ENCODE results near the gene ETV4. TPM values are rescaled to one million over a fixed set of nuclear protein-coding genes. Genes with fewer than 3 reads are reported as not detected.

ETV4 gene
- total and polyA plus RNA-seq, 2 of the 13 experiments (the other 11 are each of a cell fraction or from before 2014, with no cell fraction given), result 128 to 330 TPM

DNA sequence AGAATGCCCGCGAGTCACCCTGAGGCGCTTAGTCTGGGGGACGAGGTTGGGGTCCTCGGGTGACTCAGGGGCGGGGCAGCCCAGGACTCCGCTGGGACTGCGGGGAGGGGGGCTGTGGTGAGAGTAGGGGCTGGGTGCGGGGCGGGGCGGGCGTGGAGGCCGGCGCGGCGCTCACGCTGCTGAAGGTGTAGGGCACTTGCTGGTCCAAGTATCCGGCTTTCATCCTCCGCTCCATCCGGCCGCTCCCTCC is 832 bp downstream of the ETV4 start:
- Histone ChIP-seq H3K27ac (ENCODE audit: extremely low read length, insufficient read depth, low read length) (peak overlapping the region; percentile 100), H3K9me3 (ENCODE audit: low read length) (no peaks in the 10 kb centered on the region), H4K20me1 (ENCODE audit: insufficient read depth, low read length) (peaks cover 8% of the 10 kb centered on the region; the same call in 1 of the 2 replicates), H3K36me3 (replicated peaks in 1 of 2; ENCODE audit: control insufficient read depth in 1 of 2, insufficient read depth in 2 of 2, low read length in 2 of 2) (peaks cover 2 to 23% of the 10 kb centered on the region in 2 experiments), H2AFZ (ENCODE audit: low read length) (no peak overlapping the region), H3K9ac (ENCODE audit: insufficient read depth, low read depth, low read length) (peak overlapping the region; percentile 100), H3K79me2 (ENCODE audit: insufficient read depth, low read length) (peaks cover 52% of the 10 kb centered on the region), H3K4me2 (ENCODE audit: low read depth, low read length) (peak overlapping the region; percentile 98), H3K4me3 (replicated peaks in 1 of 3; ENCODE audit: insufficient read depth in 1 of 3, low read depth in 2 of 3, low read length in 3 of 3) (peak overlapping the region; percentile 84 to 89 (median 87)), H3K27me3 (ENCODE audit: control insufficient read depth in 1 of 2, insufficient read depth in 2 of 2, low read length in 2 of 2) (peaks cover 0 to 7% of the 10 kb centered on the region in 2 experiments; a peak in 1 of 5 replicates), H3K4me1 (ENCODE audit: insufficient read depth, low read length) (peaks cover 76% of the 10 kb centered on the region)
- BruUV-seq (replicated peaks), result no TSS peak
- ATAC-seq (peak; percentile 65), DNase-seq (ENCODE audit: low spot score) (no peak), FAIRE-seq (no peak)
- intact Hi-C loops (cut with micrococcal nuclease; ENCODE audit: unreplicated experiment), result loop anchor here (2.0 kb wide), 1 partner anchor 13 kb away; no protein-coding TSS in a partner anchor
- POLR2A ChIA-PET, result interaction anchor here (0.6 to 28.7 kb wide), 23 partner anchors 10 to 234 kb away, joined by 3 to 1546 read pairs (median 4); partner anchors contain the start of genes ARL4D, DHX8 and DUSP3
- in situ Hi-C loops (cut with HindIII; ENCODE audit: extremely low pct_ligation_motif_present, low pct_unique_long_range_greater_than_20kb), result no loop called here
- CTCF ChIA-PET (ENCODE audit: low intra/inter-chr PET ratio, low total read pairs), result interaction anchor here (1.2 to 1.5 kb wide), 2 partner anchors 25 kb away, joined by 3 to 5 read pairs; no protein-coding TSS in a partner anchor
- under 1% methylated on average over 19 of the region's 21 CpGs for WGBS (ENCODE audit: low lambda C conversion rate)
- TF ChIP-seq HNRNPLL (IDR thresholded peaks at IDR 0.05; ENCODE audit: low read depth, low read length, poor library complexity, severe bottlenecking) (peak; percentile 47), HDAC1 (CRISPR knock-in tag; IDR thresholded peaks at IDR 0.05) (no peak), ZBTB7A (CRISPR knock-in tag; IDR thresholded peaks at IDR 0.05) (no peak; the same call in none of the 2 replicates), KDM4B (CRISPR knock-in tag; IDR thresholded peaks at IDR 0.05) (peak; percentile 98; the same call in 1 of the 2 replicates), CHD2 (IDR thresholded peaks at IDR 0.05; ENCODE audit: low read depth, low read length) (no peak), NFYC (CRISPR knock-in tag; IDR thresholded peaks at IDR 0.05) (no peak), RFX1 (IDR thresholded peaks at IDR 0.05) (no peak), ZKSCAN5 (CRISPR knock-in tag; IDR thresholded peaks at IDR 0.05) (no peak), SNAPC2 (CRISPR knock-in tag; IDR thresholded peaks at IDR 0.05) (no peak; the same call in 1 of the 2 replicates), ZNF644 (CRISPR knock-in tag; IDR thresholded peaks at IDR 0.05; ENCODE audit: low read depth) (no peak)
- TF ChIP-seq, protein P1, sequence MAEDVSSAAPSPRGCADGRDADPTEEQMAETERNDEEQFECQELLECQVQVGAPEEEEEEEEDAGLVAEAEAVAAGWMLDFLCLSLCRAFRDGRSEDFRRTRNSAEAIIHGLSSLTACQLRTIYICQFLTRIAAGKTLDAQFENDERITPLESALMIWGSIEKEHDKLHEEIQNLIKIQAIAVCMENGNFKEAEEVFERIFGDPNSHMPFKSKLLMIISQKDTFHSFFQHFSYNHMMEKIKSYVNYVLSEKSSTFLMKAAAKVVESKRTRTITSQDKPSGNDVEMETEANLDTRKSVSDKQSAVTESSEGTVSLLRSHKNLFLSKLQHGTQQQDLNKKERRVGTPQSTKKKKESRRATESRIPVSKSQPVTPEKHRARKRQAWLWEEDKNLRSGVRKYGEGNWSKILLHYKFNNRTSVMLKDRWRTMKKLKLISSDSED (CRISPR knock-in tag; IDR thresholded peaks at IDR 0.05), result no peak
- TF ChIP-seq, protein P2, sequence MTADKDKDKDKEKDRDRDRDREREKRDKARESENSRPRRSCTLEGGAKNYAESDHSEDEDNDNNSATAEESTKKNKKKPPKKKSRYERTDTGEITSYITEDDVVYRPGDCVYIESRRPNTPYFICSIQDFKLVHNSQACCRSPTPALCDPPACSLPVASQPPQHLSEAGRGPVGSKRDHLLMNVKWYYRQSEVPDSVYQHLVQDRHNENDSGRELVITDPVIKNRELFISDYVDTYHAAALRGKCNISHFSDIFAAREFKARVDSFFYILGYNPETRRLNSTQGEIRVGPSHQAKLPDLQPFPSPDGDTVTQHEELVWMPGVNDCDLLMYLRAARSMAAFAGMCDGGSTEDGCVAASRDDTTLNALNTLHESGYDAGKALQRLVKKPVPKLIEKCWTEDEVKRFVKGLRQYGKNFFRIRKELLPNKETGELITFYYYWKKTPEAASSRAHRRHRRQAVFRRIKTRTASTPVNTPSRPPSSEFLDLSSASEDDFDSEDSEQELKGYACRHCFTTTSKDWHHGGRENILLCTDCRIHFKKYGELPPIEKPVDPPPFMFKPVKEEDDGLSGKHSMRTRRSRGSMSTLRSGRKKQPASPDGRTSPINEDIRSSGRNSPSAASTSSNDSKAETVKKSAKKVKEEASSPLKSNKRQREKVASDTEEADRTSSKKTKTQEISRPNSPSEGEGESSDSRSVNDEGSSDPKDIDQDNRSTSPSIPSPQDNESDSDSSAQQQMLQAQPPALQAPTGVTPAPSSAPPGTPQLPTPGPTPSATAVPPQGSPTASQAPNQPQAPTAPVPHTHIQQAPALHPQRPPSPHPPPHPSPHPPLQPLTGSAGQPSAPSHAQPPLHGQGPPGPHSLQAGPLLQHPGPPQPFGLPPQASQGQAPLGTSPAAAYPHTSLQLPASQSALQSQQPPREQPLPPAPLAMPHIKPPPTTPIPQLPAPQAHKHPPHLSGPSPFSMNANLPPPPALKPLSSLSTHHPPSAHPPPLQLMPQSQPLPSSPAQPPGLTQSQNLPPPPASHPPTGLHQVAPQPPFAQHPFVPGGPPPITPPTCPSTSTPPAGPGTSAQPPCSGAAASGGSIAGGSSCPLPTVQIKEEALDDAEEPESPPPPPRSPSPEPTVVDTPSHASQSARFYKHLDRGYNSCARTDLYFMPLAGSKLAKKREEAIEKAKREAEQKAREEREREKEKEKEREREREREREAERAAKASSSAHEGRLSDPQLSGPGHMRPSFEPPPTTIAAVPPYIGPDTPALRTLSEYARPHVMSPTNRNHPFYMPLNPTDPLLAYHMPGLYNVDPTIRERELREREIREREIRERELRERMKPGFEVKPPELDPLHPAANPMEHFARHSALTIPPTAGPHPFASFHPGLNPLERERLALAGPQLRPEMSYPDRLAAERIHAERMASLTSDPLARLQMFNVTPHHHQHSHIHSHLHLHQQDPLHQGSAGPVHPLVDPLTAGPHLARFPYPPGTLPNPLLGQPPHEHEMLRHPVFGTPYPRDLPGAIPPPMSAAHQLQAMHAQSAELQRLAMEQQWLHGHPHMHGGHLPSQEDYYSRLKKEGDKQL (CRISPR knock-in tag; IDR thresholded peaks at IDR 0.05; ENCODE audit: low read depth), result 0 out of 2 replicates have a peak, but pooled peaks have one; percentile 61
- TF ChIP-seq, protein P3, sequence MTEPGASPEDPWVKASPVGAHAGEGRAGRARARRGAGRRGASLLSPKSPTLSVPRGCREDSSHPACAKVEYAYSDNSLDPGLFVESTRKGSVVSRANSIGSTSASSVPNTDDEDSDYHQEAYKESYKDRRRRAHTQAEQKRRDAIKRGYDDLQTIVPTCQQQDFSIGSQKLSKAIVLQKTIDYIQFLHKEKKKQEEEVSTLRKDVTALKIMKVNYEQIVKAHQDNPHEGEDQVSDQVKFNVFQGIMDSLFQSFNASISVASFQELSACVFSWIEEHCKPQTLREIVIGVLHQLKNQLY (CRISPR knock-in tag; IDR thresholded peaks at IDR 0.05), result 0 out of 2 replicates have a peak, but pooled peaks have one; percentile 77
- TF ChIP-seq, protein P4, sequence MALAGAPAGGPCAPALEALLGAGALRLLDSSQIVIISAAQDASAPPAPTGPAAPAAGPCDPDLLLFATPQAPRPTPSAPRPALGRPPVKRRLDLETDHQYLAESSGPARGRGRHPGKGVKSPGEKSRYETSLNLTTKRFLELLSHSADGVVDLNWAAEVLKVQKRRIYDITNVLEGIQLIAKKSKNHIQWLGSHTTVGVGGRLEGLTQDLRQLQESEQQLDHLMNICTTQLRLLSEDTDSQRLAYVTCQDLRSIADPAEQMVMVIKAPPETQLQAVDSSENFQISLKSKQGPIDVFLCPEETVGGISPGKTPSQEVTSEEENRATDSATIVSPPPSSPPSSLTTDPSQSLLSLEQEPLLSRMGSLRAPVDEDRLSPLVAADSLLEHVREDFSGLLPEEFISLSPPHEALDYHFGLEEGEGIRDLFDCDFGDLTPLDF (CRISPR knock-in tag; IDR thresholded peaks at IDR 0.05), result no peak
- TF ChIP-seq, protein P5, sequence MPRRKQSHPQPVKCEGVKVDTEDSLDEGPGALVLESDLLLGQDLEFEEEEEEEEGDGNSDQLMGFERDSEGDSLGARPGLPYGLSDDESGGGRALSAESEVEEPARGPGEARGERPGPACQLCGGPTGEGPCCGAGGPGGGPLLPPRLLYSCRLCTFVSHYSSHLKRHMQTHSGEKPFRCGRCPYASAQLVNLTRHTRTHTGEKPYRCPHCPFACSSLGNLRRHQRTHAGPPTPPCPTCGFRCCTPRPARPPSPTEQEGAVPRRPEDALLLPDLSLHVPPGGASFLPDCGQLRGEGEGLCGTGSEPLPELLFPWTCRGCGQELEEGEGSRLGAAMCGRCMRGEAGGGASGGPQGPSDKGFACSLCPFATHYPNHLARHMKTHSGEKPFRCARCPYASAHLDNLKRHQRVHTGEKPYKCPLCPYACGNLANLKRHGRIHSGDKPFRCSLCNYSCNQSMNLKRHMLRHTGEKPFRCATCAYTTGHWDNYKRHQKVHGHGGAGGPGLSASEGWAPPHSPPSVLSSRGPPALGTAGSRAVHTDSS (CRISPR knock-in tag; conservative IDR thresholded peaks at IDR 0.05), result 0 out of 2 replicates have a peak, but pooled peaks have one; percentile 52
